Testis (tissue), 3 donors: ENCODE results near the gene TUBB2A. TPM values are rescaled to one million over a fixed set of nuclear protein-coding genes. Genes with fewer than 3 reads are reported as not detected.
"Not testable (repeated sequence)": the region's sequence is repeated elsewhere in the genome, so short reads cannot be mapped to it uniquely, and the experiment has no call there.

ENCODE experiments used
- DNase-seq: peaks from one replicate; pipeline ENCODE4 v3.0.0-alpha.2; 2019
- H3K27ac ChIP-seq, 2 donors: fragments of 200-600 bp; sonication (generic); one replicate each; pipeline ENCODE4 v1.5.1; 2019
- H3K27me3 ChIP-seq: fragments of 200-600 bp; sonication (generic); one replicate; pipeline ENCODE4 v1.5.1; 2019
- H3K36me3 ChIP-seq: fragments of 200-600 bp; sonication (generic); one replicate; pipeline ENCODE4 v1.5.1; 2017; ENCODE audit warnings: low read depth; ENCODE audit errors: missing control alignments
- H3K4me1 ChIP-seq: fragments of 200-600 bp; sonication (generic); one replicate; pipeline ENCODE4 v1.5.1; 2019
- H3K4me3 ChIP-seq, 2 donors: fragments of 200-600 bp; sonication (generic); one replicate each; pipeline ENCODE4 v1.5.1; 2017 to 2019
- H3K9me3 ChIP-seq: fragments of 200-600 bp; sonication (generic); one replicate; pipeline ENCODE4 v1.5.1; 2017
- POLR2A ChIP-seq: fragments of 450-650 bp; IDR thresholded peaks from one replicate; pipeline ENCODE4 v1.6.1; 2017; ENCODE audit warnings: antibody characterized with exemption, mild to moderate bottlenecking, moderate library complexity
- WGBS, 2 donors: methylation state at CpG; one replicate each; pipeline ENCODE4 v1.1.5; 2018; 5-methylcytosine and 5-hydroxymethylcytosine counted together
- intact Hi-C: fragments of 100-400 bp; cut with DNase I; formaldehyde crosslinking; loops from one replicate; pipeline ENCODE4 v1.15.1; 2023; ENCODE audit warnings: low total_unique reads
- polyA plus RNA-seq: library from polyadenylated mRNA; stranded (reverse); fragments of 350-450 nt; fragmentation: Illumina TruSeq; extraction: RNeasy Lipid Tissue Mini Kit (QIAGEN cat#74804); gene quantifications from one replicate; pipeline ENCODE4 v1.2.3, GENCODE V29; 2014; ENCODE audit warnings: low read depth, low replicate concordance; ENCODE audit not compliant: insufficient read depth
- total RNA-seq, 2 donors: library from RNA; depleted of rRNA; stranded (reverse); fragments of >200 nt; gene quantifications; one replicate each; pipeline ENCODE4 v1.2.3, GENCODE V29; 2016
- TF ChIP-seq, protein P1 (sequence below), 3 experiments: fragments of 450-650 bp in 2 of 3; fragments of 200-600 bp in 1 of 3; sonication (generic) in 1 of 3; IDR thresholded peaks; one replicate each; pipeline ENCODE4 v1.5.1; 2016 to 2019; ENCODE audit warnings: antibody characterized with exemption in 3 of 3, mild to moderate bottlenecking in 2 of 3, moderate library complexity in 1 of 3

The TUBB2A gene
- total and polyA plus RNA-seq, 3 donors from 2014 or later = 13.5 to 23.7 (median 17.7) TPM

DNA sequence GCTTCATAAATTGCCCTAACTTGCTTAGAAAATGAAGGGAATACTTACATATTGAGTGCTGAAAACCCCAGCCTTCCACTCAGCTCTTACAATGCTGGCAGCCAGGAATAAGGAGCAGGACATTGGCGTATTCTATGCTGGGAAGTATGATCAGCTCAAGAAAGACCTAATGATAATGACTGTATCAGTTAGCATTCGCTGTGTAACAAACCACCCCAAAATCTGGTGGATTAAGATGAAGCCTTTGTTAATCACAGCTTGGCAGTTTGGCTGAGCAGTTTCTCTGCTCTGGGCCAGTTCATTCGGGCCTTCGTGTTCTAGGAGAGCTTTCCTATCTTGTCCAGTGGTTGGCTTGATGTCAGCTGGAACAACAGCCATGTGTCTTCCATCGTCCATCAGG lies 33.4 kb upstream of the TUBB2A start:
- Histone ChIP-seq H3K27me3 (no peaks in the 10 kb centered on the region), H3K27ac (no peak overlapping the region), H3K4me3 (no peak overlapping the region), H3K4me1 (no peaks in the 10 kb centered on the region), H3K36me3 (no peaks in the 10 kb centered on the region), H3K9me3 (no peaks in the 10 kb centered on the region)
- intact Hi-C loops = no loop called here
- WGBS, 2 donors = 80 to 88% methylated on average over 5 of the region's 5 CpGs
- TF ChIP-seq, protein P1, sequence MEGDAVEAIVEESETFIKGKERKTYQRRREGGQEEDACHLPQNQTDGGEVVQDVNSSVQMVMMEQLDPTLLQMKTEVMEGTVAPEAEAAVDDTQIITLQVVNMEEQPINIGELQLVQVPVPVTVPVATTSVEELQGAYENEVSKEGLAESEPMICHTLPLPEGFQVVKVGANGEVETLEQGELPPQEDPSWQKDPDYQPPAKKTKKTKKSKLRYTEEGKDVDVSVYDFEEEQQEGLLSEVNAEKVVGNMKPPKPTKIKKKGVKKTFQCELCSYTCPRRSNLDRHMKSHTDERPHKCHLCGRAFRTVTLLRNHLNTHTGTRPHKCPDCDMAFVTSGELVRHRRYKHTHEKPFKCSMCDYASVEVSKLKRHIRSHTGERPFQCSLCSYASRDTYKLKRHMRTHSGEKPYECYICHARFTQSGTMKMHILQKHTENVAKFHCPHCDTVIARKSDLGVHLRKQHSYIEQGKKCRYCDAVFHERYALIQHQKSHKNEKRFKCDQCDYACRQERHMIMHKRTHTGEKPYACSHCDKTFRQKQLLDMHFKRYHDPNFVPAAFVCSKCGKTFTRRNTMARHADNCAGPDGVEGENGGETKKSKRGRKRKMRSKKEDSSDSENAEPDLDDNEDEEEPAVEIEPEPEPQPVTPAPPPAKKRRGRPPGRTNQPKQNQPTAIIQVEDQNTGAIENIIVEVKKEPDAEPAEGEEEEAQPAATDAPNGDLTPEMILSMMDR (IDR thresholded peaks at IDR 0.05) = no peak
- TF ChIP-seq POLR2A = no peak
- no peak for DNase-seq

DNA sequence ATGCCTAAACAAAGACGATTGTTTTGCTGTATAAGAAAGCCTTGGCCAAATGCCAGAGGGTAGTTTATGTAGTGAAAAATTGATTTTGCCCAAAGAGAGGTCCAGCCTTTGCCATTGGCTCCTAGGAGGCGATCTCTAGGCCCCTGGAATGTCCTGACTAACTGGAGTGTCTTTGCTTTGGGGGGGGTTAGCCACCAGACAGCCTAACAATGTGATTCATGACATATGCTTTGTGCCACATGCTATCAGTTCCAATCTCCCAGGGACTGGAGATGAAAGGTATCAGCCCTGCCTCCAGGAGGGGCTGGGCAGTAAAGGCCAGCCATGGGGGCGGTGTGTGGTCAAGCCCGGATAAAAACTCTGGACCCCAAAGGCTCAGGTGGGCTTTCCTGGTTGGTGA lies 32.7 kb upstream of the TUBB2A start:
- no peak overlapping the region for H3K27ac ChIP-seq
- H3K4me1 ChIP-seq = no peaks in the 10 kb centered on the region
- no peaks in the 10 kb centered on the region for H3K27me3 ChIP-seq
- no peaks in the 10 kb centered on the region for H3K36me3 ChIP-seq
- 65 to 82% methylated on average over 2 to 4 of the region's 4 CpGs for WGBS, 2 donors
- intact Hi-C loops = no loop called here
- TF ChIP-seq POLR2A = no peak
- TF ChIP-seq, protein P1 (IDR thresholded peaks at IDR 0.05) = no peak
- H3K9me3 ChIP-seq = no peaks in the 10 kb centered on the region
- DNase-seq = no peak
- H3K4me3 ChIP-seq = no peak overlapping the region

DNA sequence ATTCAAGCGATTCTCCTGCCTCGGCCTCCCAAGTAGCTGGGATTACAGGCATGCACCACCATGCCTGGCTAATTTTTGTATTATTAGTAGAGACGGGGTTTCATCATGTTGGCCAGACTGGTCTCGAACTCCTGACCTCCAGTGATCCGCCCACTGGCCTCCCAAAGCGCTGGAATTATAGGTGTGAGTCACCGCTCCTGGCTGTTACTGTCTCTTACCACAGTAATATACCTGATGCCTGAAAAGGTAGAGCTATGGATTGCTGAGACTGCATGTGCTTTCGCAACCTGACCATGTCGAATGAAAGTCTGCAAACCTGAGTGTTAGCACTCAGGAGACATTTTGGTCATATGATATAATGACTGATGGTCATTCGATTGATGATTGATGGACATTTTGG lies 31.8 kb upstream of the TUBB2A start:
- H3K4me1 ChIP-seq, H3K27me3 ChIP-seq, DNase-seq, H3K4me3 ChIP-seq, intact Hi-C loops, H3K9me3 ChIP-seq, H3K36me3 ChIP-seq, H3K27ac ChIP-seq: not testable (repeated sequence)
- 90 to 93% methylated on average over 10 of the region's 10 CpGs for WGBS, 2 donors

DNA sequence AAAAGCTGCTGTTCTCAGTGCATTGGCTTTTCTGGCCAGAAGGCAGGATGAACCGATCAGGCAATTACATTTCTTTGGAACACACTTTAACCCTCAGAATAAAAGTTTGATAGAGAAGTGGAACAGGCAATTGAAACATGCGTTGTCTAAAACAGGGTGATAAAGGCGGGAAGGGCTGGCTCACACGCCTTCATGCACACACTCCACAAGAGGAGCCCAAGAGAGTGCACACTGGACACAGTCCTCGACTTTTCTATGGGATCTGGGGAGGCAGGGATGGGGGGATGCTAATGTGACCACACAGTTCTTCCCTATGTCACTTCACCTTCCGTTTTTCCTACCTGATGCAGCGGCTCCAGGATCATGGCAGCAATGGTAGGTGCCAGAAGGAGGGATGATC lies 30.9 kb upstream of the TUBB2A start:
- no peak for TF ChIP-seq POLR2A
- TF ChIP-seq, protein P1 (IDR thresholded peaks at IDR 0.05) = no peak
- no peaks in the 10 kb centered on the region for H3K36me3 ChIP-seq
- intact Hi-C loops = no loop called here
- no peaks in the 10 kb centered on the region for H3K9me3 ChIP-seq
- H3K4me3 ChIP-seq = no peak overlapping the region
- no peak for DNase-seq
- no peaks in the 10 kb centered on the region for H3K4me1 ChIP-seq
- no peaks in the 10 kb centered on the region for H3K27me3 ChIP-seq
- no peak overlapping the region for H3K27ac ChIP-seq
- 85% methylated on average over 7 of the region's 7 CpGs for whole genome bisulfite sequencing, 2 donors

DNA sequence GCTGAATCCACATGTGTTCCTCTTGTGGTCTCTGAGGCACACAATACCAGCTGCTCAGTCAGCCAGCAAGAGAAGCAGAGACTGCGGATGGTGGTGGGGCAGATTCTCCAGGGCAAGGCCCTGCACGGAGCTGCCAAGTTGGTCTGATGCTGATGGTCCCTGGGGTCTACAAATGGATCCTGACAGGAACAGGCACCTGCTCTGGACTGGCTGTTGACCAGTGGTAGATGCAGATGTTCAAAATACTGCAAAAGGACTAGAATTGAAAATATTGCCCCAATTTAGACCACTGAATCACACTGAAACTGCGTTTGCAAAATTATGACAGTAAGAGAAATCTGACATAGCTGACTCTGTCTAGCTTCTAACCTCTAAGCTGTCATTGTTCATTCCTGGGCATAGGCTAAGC lies 29.6 kb upstream of the TUBB2A start:
- H3K36me3 ChIP-seq = no peaks in the 10 kb centered on the region
- no peaks in the 10 kb centered on the region for H3K9me3 ChIP-seq
- no peak for DNase-seq
- no peak overlapping the region for H3K4me3 ChIP-seq
- intact Hi-C loops = no loop called here
- TF ChIP-seq POLR2A = no peak
- TF ChIP-seq, protein P1 (IDR thresholded peaks at IDR 0.05) = no peak
- H3K27me3 ChIP-seq = no peaks in the 10 kb centered on the region
- H3K27ac ChIP-seq = no peak overlapping the region
- no peaks in the 10 kb centered on the region for H3K4me1 ChIP-seq
- WGBS, 2 donors = 93 to 95% methylated on average over 3 of the region's 3 CpGs
